T-helper 9 cell (primary cell): ENCODE data around the gene UQCR11.

Experiments used
- DNase-seq: peaks from one replicate; pipeline ENCODE4 v3.0.0-alpha.2; 2020

Gene UQCR11

DNA sequence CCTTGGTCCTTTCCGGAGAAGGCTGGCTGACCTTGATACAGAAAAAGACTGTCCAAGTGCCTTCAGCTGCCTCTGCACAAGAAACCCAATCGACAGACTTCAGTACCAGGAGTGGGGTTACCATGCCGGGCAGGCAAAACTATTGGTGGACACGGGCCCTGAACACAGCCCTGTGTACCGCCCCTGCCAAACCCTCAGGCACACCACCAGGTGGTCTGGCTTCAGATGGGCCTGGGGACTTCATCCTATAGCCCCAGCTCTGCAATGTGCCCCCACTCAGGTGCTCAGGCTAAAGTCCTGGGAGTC lies 29.6 kb upstream of the UQCR11 start:
- DNase-seq = no peak

GRCh38 chr19:1634242-1634937 lies 29.1 kb upstream of the UQCR11 start:
- no peak for DNase-seq

- DNase-seq = no peak
Measured at GRCh38 chr19:1633269-1633826, 28.1 kb upstream of the UQCR11 start.

- no peak for DNase-seq
Measured at GRCh38 chr19:1632462-1633268, 27.4 kb upstream of the UQCR11 start.

- DNase-seq = no peak
Measured at GRCh38 chr19:1631557-1632100, 26.4 kb upstream of the UQCR11 start.

DNA sequence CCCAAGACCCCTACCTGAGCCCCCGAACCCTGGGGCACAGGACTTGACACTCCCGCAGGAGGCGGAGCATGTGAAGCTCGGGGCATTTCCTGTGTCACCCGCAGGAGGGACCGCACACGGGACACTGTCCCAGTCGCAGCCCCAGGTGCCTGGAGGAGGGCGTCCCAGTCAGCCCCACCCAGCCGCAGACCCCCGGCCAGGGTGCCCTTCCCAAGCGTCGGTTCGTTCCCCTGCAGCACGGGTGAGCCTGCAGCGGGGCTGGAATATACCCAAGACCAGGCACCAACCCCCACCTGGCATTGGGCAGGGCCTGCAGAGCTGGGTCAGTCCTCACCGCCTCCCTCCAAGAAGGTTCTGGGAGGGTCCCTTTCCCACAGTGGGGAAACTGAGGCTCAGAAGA lies 25.5 kb upstream of the UQCR11 start:
- no peak for DNase-seq

DNA sequence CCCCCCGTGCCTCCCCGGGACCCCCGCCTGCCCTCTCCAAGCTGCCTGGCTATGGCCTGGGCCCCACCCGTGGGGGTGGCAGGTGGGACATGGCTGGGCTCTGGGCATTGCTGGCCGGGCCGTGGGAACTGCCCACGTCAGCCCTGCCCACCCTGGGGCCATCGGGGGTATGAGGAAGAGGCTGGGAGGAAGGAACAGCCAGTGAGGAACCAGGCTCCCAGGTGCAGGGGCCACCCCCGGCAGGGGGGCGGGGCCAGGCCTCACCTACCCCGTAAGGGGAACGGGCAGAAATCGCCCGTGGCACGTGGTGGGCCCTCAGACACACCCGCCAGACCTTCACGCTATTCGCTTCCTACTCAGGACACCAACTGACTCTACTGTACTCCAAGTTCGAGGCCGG lies 24.8 kb upstream of the UQCR11 start:
- DNase-seq = no peak

DNA sequence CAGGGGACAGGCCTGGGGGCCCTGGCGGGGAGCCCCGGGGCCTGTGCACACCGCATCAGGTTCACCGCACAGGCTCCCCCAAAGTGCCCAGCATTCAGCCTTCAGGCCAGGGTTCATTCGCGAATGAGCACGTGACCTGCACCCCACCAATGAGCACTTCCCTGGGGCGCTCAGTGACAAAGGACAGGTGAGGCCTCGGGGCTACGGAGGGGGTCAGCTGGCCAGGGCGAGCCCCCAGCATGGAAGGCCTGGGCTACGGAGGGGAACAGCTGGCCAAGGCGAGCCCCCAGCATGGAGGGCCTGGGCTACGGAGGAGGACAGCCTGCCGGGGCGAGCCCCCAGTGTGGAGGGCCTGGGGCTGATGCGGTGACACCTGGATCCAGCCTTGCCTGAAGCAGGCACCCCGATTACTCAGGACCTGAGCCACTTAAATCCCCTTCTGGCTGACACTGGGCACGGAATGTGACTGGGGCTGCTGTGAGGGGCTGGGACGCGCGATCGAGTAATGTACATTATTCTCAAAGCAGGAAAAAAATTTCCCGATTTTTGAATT lies 24.1 kb upstream of the UQCR11 start:
- no peak for DNase-seq

GRCh38 chr19:1627194-1627593 lies 21.9 kb upstream of the UQCR11 start:
- DNase-seq = no peak

- no peak for DNase-seq
Measured at GRCh38 chr19:1626417-1627010, 21.3 kb upstream of the UQCR11 start.

DNA sequence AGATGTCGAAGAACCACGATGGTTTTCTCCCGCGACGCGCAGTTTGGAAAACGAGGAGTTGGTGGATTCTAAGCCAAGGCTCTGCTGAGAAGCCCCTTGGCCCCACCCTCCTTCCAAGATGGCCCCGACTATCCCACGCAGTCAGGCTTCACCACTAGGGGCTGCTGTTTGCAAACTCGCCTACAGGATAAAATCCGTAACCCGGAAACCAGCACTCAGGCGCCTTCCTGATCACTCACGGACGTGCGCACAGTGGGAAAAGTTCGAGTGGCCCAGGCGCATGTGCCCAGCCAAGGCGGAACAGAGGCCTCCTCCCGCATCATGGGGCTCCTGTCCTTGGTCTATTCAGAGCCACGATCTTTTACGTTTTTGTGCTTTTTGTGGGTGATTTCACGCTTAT lies 19.2 kb upstream of the UQCR11 start:
- DNase-seq = peak; percentile 26

- no peak for DNase-seq
Measured at GRCh38 chr19:1622541-1622940, 17.3 kb upstream of the UQCR11 start.

GRCh38 chr19:1622007-1622406 lies 16.7 kb upstream of the UQCR11 start:
- DNase-seq = no peak

- DNase-seq = no peak
Measured at GRCh38 chr19:1621574-1621973, 16.3 kb upstream of the UQCR11 start.

GRCh38 chr19:1621021-1621420 lies 15.8 kb upstream of the UQCR11 start:
- no peak for DNase-seq

DNA sequence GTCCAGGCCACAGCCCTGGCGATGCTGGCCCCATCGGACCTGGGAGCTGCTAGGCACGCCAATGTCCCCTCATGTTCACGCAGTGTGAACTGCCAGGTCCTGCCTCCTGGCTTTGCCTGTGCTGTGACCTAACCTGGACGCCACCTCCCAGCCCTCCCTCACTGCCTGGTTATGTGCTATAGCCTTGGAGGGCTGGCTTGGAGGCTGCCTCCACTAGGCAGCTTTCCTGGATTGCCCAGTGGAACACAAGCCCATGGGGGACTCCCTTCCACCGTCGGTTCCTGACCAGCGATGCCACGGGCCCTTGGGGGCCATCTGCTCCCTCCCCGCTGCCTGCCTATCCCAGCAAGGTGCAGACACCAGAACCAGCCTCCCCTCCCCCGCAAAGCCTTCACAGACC lies 15.2 kb upstream of the UQCR11 start:
- DNase-seq = no peak

DNA sequence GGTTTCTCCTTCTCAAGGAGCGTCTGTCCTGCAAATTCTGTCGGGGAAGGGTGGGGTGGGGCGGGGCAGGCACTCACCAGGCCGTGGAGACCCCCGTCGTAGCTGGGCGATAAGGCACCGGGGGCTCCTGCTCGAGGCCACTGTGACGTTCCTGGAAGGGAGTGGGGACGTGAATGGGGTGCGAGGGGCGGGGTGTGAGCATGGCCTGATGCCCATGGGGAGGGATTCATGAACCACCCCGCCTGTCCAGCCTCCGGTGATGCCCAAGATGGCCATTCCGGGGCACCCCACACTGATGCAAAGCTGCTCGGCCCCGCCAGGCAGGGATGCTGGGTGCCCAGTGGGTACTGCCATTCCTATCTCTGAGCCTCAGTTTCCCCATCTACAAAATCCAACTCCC lies 14.4 kb upstream of the UQCR11 start:
- DNase-seq = no peak

DNA sequence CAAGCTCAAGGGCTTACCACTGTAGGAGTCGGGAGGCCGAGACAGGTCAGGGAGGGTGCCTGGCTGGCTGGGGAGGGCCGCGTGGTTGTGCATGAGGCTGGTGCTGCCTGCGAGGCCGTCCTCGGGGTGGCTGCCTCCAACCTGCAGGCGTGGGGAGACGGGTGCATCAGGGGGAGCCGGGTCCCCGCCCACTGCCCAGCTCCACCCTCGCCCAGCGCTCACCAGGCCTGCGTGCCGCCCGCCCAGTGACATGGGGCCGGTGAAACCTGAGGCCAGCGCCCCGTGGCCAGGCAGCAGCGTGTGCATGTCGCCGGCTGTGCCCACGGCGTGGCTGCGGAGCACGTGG lies 13.8 kb upstream of the UQCR11 start:
- no peak for DNase-seq

- no peak for DNase-seq
Measured at GRCh38 chr19:1618157-1619093, 13.2 kb upstream of the UQCR11 start.

- DNase-seq = no peak
Measured at GRCh38 chr19:1616875-1617274, 11.6 kb upstream of the UQCR11 start.

DNA sequence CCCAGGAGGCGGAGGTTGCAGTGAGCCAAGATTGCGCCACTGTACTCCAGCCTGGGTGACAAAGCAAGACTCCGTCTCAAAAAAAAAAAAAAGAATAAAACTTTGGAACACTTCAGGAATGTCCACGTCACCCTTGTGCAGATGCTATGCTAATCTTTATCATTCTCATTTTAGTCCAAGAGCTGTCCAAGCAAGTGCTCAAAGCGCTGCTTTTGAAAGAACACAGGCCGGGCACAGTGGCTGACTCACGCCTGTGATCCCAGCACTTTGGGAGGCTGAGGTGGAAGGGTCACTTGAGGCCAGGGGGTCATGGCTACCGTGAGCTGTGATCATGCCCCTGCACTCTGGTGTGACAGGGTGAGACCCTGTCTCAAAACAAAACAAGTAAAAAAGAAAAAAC lies 11.1 kb upstream of the UQCR11 start:
- DNase-seq = no peak

- no peak for DNase-seq
Measured at GRCh38 chr19:1615156-1615765, 10.0 kb upstream of the UQCR11 start.
